Upper lobe of left lung (tissue), 4 donors: ENCODE measurements around the gene RETN.

ENCODE experiments used
- CTCF ChIP-seq, 6 experiments: fragments of 450-650 bp in 4 of 6; fragments of 200-600 bp in 2 of 6; sonication (generic) in 2 of 6; IDR thresholded peaks; one replicate each; pipeline ENCODE4 v1.5.1; 2016 to 2019; ENCODE audit warnings: antibody characterized with exemption in 6 of 6
- POLR2A ChIP-seq, 4 donors: fragments of 450-650 bp; IDR thresholded peaks; one replicate each; pipeline ENCODE4 v1.5.1; 2016 to 2017; ENCODE audit warnings: antibody characterized with exemption in 4 of 4, mild to moderate bottlenecking in 2 of 4

GRCh38 chr19:7640803-7641202 is 28.0 kb upstream of the RETN start:
- TF ChIP-seq POLR2A (IDR thresholded peaks at IDR 0.05): no peak
- TF ChIP-seq CTCF (IDR thresholded peaks at IDR 0.05): no peak
